GM15510 (cell line): ENCODE data around the gene HMBS.

Experiments
- POLR2A ChIP-seq: IDR thresholded peaks from 3 replicates; pipeline ENCODE4 v1.6.1; 2011; ENCODE audit warnings: borderline replicate concordance; ENCODE audit not compliant: insufficient read length; ENCODE audit errors: extremely low read depth

The HMBS gene

GRCh38 chr11:119084663-119085436 is at the start of gene HMBS:
TSS of gene HMBS (plus strand) at chr11:119084881. CDS start at chr11:119085034, 153 bp downstream.
- peak; percentile 86 for TF ChIP-seq POLR2A

DNA sequence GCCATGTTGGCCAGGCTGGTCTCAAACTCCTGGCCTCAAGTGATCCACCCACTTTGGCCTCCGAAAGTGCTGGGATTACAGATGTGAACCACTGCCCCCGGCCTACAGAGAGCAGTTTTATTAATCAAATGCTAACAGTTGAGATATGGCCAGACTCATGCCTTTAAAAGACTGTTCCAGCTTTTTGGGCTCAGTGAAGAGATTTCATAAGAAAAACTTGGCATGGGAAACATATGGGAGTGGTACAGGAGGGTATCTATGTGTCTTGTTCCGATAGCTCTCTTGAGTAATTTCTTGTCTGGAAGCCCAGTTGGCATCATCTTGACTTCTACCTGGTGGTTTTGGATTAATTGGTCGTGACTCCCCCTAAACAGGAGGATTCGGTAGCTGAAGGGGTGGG is 45.8 kb upstream of the HMBS start:
- no peak for TF ChIP-seq POLR2A

DNA sequence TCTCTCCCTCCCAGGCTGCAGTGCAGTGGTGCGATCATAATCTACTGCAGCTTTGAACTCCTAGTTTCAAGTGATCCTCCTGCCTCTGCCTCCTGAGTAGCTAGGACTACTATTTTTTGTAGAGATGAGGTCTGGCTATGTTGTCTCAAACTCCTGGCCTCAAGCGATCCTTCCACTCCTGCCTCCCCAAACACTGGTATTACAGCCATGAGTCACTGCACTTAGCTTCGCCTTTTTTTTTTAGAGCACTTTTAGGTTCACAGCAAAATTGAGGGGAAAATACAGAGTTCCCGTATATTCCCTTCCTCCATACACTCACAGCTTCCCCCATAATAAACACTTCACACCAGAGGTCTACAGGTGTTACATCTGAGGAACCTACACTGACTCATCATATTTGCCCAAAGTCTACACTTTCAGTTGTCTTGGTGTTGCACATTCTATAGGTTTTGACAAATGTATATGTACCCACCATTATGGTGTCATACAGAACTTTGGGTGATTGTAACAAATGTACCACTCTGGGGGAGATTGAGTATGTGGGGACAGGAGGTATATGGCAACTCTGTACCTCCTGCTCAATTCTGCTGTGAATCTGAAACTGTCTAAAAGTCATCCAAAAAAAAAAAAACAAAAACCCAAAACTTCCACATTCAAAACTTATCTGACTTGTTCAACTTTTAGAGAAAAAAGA is 42.7 kb upstream of the HMBS start:
- no peak for TF ChIP-seq POLR2A

DNA sequence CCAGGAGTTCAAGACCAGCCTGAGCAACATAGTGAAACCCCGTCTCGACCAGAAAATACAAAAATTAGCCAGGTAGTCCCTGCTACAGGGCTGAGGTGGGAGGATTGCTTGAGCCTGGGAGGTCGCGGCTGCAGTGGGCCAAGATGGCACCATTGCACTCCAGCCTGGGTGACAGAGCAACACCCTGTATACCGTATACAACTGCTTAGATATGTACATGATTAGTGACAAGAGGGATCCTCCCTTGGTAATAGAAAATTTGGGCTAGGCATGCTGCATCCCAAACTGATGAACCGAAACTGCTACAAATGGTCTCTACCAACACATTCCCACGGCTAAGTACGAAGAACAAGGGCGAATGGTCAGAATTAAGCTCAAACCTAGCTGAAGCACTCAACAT is 41.8 kb upstream of the HMBS start:
- TF ChIP-seq POLR2A, result no peak

DNA sequence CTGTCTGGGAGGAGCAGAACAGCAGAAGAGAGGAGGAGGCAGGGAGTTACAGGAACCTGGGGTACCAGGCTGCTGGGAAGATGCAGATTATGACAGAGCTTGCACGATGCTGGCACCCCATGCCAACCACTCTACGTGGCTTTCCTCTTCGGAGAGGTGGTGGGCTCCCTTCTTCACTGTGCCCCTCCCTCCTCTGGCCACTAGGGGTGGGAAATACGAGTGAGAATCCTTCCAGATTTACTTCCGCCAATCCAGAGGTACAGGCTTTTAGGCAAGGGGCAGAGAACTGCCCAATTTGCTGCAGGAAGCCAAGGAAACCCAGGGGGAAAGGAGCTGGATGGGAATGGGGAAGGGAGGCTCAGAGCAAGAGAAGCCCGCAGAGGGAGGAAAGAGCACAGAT is 40.0 kb upstream of the HMBS start:
- TF ChIP-seq POLR2A, result no peak

GRCh38 chr11:119046489-119046888 is 38.2 kb upstream of the HMBS start:
- no peak for TF ChIP-seq POLR2A

- TF ChIP-seq POLR2A, result no peak
These were observed 37.5 kb upstream of the HMBS start for GRCh38 chr11:119047205-119047604.

DNA sequence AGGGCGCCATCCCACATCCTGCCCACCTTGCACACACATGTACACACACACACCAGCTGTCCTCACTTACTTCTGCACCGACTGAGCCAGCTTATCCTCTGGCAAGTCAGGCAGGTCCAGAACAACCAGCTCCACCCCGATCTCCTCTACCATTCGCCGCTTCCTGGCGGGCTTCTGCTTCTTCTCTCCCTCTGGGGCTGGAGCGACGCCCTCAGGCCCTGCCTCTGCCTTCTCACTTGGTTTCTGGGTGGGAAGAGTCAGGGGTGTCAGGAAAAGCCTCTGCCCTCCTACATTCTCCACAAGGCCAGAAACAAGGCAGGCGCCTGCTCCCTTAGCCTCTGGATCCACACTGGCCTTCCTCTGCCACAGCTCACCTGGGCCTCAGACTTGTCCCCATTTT is 36.0 kb upstream of the HMBS start:
- TF ChIP-seq POLR2A, result no peak

DNA sequence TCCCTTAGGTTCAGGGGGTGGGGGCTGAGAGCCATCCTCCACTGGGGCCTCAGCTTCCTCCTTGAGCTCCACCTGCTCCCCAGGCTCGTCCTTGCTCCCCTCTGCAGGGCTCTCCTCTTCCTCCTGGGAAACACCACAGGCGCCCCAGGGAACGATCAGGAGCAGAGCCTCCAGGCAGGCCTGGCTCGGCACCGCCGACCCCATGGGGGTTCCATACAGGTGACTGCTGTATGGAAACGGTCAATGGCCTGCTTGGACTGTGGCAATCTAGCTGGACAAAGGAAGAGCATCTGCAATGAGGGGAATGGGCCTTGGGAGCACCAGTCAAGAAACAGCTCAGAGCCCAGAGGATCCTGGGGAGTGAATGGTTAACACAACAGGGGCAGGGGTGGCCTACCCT is 35.6 kb upstream of the HMBS start:
- TF ChIP-seq POLR2A, result no peak

GRCh38 chr11:119051440-119052162 is 33.1 kb upstream of the HMBS start:
- no peak for TF ChIP-seq POLR2A

DNA sequence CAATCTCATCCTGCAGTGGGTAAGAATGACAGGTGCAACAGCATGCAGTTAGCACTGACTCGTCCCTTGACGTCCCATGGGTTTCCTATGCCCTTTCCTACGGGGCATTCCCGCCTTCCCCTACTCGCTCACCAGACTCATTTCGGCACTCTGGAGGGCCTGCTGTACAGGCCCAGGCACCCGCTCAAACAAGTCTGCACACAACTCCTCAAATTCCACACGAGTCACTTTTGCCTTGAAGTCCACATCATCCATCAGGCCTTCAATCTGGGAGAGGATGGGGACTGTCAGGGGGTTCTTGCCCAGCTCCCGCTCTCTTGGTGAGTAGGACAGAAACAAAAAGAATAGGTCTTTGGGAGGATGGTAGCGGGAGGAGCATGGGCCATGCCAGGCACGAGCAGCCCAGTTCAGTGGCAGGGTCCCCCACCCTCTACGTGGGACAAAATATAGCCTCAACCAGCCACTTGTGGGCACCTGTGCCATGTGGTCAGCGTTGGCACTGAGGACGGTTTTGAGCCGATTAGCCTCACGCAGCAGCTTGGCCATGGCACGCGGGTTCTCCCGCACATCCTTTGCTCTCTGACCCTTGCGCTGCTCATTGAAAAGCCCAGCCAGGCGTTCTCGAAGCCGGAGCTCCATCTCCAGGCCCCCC is 32.4 kb upstream of the HMBS start:
- TF ChIP-seq POLR2A, result no peak

DNA sequence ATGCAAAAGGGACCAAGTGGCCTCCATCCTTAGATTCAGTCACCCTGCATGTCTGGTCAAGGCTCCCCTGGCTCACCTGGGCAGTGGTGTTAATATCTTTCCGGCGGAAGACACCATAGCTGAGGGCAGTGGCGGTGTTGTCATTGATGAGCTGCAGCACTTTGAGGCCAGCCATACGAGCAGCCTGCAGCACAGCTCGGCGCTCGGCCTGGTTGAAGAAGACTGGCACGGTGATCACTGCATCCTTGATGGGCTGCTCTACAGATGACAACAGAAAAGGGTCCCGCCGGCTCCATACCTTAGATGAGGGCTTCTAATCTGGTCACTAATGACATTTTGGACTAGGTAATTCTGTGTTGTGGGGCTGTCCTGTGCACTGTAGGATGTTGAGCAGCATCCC is 30.3 kb upstream of the HMBS start:
- TF ChIP-seq POLR2A, result no peak

DNA sequence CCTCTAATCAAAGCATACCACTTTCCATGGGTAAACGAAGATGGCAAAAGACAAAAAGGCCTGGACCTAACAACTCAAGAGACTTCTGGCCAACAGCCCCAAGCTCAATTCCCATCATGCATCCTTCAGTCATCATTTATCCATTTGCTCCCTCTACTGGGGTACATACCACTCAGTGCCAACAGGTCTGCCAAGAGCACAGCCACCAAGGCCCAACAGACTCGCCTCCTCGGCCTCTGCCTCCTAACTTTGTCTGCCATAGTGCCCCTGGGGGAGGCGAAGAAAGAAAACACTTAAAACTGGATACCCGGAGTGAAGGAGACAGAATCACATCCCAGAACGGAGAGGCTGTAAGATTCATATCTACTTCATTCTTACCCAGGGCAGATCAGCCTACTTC is 28.8 kb upstream of the HMBS start:
- no peak for TF ChIP-seq POLR2A

DNA sequence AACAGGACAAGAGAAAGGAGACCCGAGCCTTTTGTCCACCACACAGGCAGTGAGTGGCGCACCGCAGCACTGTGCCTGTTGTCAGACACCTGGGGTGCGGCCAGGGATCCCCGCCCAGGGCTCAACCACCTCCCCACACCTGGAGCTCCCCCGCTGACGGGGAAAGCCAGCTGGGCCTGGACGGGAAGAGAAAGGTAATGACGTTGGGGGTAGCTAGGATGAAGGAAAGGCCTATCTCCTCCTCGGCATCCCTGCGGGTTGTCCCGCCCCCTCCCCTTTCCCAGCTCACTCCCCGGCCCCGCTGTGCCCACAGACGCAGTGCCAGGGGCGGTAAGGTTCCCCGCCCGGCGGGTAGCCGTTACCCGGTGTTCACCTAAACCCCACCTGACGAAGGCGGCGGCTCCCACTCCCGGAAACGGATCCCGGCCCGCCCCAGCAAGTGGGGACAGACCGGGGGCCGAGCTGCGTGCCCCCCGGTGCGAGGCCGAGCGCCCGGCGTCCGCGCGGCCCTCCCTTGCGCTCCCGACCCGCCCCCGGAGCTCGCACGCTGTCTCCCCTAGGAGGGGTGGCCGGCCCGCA is 28.2 kb upstream of the HMBS start:
- no peak for TF ChIP-seq POLR2A

DNA sequence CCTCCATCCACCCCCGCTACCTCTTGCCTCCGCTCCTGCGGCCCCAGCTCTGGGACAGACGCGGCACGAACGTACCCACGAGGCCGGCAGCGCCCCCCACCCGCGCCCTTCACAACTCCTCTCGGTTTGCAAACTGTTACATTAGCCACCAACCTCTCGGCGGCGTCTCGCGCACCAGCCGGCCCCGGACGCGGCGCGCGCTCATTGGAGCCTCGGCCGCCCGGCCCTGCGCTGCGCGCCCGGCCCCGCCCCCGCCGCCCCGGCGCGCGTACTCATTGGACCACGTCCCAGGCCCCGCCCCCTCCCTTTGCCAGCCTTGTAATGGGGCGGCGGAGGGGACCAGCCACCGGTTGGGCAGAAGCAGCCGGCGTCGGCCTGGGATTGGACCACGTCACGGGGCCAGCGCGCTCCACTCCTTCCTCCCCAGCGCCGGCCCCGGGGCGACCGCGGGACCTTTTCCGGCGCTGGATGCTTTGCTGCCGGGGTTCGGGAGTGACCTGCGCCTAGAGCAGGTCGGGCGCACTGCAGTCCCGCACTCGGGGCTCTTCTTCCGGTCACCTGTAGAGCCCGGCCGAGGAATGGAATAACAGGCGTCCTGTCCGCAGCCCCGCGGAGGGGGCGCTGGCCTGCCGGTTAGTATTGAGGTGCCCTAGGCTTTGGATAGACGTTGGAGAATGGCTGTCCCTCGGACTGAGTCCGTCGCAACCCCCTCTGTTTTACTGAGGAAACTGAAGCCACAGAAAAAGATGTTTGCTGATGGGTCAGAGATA is 27.5 kb upstream of the HMBS start, which contains the start of gene HYOU1:
HYOU1 (minus strand) TSS at position 206 of the 770 bp plus-strand sequence. CDS start 1,045 bp downstream, outside the sequence.
- peak; percentile 73 for TF ChIP-seq POLR2A

DNA sequence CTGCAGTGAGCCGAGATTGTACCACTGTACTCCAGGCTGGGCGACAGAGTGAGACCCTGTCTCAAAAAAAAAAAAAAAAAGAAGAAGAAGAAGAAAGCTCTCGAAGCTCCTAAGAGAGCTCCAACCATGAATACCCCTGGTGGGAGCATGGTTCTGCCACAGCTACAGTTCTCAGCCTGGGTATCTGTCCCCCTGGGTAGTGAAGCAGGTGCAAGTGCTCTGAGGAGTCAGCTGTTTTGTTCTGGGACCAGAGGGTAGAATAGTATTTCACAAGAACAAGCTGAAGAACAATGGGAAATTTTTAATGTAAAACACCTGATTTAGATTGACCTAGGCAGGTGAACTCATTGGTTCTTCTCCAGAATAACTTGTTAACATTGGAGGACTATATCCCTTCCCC is 23.4 kb upstream of the HMBS start:
- no peak for TF ChIP-seq POLR2A
